Right forelimb (tissue), 1 donor: ENCODE results near the gene PICK1.
A peak's percentile ranks its signal among the peaks of the same experiment; 100 is the strongest.
"Not testable (repeated sequence)": the region's sequence is repeated elsewhere in the genome, so short reads cannot be mapped to it uniquely, and the experiment has no call there.

Source experiments
- DNase-seq: peaks from one replicate; pipeline ENCODE4 v3.0.0-alpha.2; 2018

The PICK1 gene

DNA sequence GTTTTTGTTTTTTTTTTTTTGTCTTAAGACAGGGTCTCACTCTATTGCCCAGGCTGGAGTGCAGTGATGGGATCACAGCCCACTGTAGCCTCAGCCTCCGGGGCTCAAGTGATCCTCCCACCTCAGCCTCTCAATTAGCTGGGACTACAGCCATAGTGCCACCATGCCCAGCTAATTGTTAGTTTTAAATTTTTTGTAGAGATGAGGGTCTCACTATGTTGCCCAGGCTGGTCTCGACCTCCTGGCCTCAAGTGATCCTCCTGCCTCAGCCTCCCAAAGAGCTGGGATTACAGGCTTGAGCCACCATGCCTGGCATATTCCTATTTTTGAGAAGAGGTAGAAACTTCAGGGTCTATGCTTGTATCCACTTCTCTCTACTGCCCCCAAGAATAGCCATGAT lies 61.5 kb downstream of the PICK1 start:
- DNase-seq = not testable (repeated sequence)

DNA sequence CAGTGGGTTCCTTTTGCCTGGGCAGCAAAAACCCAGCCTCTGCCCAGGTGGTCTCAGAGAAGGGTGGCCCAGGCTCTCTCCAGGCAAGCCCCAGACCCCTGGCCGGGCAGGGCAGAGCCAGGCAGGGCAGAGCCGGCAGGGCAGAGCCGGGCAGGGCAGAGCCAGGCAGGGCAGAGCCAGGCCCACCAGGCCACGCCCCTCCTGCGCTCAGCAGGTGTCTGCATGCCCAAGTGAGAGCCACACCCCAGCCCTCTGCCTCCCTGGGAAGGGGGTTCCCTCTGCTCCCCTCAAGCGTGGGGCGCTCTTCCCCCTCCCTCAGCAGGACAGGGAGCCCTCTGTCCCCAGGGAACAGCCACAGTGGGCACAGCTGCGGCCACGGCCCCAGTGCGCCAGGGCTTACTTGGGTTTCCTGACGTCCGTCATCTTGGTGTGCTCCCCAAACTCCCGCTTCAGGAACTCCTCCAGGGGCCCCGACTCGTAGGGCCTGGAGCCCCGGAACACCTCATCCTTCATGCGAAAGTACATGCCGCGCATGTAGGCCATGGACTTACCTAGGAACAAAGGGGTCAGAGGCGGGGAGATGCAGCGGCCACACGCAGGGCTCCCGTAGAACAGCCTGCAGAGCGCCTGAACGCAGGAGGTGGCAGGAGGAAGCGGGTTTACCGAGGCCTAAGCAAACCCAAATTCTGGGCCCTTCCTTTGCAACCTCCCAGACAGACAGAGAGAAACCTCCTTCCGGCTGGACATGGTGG lies 63.3 kb downstream of the PICK1 start:
- peak; percentile 38 for DNase-seq

DNA sequence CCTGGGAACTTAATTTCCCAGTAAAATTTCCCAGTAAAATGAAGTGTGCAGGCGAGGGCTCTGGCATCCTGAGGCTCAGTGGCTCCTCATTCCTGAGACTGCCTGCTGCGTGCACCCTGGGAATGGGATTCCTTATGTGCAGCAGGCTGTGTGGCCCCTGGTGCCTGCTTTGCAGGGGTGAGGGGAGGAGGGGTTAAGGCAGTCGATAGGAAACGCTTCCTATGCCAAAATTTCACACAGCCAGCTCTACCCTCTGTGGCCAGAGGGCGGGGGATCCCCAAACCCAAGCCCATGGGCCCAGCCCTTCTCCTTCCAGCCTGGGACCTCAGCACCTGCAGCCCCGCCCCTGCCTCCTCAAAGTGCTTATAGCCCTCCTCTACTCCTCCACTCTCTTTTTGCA lies 65.4 kb downstream of the PICK1 start:
- no peak for DNase-seq

DNA sequence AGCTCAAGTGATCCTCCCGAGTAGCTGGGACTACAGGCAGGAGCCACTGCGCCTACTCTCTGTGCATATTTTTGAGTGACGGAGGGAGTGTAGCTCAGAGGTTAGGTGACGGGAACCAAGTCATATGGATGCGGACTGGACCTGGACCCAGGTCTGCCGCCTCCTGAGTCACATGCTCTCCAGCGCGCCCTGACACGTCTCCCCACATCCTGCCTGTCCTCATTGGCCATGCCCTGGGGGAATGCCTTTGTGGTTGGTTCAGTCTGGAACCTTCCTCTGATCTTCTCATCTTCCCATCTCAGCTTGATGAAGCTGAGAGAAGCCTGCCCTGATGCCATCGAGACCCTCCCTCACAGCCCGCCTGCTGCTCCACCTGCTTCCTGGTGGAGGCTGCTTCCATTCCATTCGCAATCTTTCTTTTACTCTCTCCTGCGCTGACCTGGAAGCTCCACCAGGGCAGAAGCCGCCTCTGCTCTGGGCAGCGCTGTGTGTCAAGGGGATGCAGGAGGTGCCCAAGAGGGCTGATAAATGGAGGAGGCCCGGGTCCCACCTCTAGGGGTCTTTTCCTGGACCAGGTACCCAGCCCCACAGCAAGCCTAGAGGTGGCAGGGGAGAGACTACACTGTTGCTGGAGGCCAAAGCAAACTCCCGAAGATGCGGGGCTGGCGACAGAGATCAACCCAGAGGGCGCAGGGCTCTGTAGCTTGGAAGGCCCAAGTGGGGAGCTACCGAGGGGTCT lies 67.2 kb downstream of the PICK1 start:
- DNase-seq = peak; percentile 24

- peak; percentile 33 for DNase-seq
These were observed 67.9 kb downstream of the PICK1 start for GRCh38 chr22:38125038-38125610.
